Endothelial cell of hepatic sinusoid (primary cell): Measurements from ENCODE around the gene TFEB.

ENCODE experiments used
- in situ Hi-C: cut with HindIII; loops from 2 replicates; pipeline ENCODE4 v1.10.0; 2017; ENCODE audit warnings: low sequenced_read_pairs

Gene TFEB

DNA sequence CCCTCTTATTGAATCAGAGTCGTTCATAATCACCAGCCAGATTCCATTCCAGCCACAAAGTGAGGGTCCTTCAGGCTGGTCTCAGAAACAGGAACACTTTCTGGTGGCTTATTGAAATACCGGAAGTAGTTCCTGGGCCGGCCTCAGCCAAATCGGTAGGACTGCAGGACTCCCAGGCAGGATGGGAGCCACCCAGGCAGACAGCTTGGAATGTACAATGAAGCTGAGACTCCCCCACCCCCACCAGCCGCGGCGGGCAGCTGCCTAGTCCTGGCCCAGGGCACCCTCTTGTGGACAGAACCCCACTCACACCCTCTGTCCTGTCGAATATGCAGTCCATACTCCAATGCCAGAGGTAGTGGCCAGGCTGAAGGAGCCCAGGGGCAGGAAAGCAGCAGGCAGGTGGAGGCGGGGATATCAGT, 53.3 kb downstream of the TFEB start:
- in situ Hi-C loops, result no loop called here

DNA sequence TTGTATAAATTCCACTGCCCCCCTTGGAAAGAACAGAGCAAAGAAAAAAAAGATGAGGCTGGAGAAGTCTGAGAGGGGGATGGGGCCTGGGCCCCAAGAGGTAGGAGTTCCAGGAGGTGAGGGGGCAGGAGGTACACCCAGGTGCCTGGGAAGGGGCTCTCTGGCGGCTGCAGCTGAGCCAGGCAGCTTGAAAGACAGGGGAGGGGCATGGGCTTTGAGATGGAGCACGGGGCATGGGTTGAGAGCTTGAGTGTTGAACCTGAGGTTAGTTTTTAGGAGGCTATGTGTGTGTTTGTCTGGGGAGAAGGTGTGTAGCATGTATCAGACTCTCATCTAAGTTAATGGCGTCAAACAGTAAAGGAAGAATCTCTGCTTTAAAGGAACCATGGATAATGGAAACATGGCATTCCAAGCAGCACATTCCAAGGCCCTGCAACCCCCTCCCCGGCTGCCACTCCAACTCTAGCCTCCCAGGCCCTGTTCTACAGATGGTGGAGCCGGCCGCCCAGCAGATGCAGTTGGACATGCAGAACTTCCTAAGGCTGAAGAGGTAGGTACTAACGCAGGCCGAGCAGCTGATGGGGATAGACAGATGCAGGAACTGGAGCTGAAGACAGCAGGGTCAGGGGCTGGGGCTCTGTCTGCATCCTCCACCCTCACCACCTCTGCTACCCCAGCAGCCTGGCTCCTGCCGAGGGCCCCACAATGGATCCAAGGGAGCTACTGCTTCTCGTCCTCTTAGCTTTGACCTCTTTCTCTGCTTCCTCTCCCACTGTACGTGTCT, 55.0 kb downstream of the TFEB start:
- in situ Hi-C loops, result no loop called here

DNA sequence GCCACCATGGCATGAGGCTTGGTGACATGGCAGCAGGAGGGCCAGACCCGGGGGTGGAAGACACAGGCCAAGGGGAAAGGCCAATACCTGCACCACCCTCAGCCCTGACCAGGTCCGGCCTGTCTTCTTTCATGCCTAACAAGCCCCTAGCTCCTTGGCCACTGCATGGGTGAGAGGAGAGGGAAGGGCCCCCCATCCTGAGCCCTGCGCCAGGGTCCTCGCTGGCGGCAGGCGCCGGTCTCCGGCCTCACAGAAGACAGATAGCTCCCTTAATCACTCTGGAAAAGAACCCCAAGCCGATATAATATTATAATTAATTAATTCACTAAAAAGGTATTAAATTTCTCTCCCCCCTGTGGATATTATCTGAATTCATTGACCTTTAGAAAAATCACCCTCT, 55.7 kb downstream of the TFEB start:
- in situ Hi-C loops, result no loop called here

DNA sequence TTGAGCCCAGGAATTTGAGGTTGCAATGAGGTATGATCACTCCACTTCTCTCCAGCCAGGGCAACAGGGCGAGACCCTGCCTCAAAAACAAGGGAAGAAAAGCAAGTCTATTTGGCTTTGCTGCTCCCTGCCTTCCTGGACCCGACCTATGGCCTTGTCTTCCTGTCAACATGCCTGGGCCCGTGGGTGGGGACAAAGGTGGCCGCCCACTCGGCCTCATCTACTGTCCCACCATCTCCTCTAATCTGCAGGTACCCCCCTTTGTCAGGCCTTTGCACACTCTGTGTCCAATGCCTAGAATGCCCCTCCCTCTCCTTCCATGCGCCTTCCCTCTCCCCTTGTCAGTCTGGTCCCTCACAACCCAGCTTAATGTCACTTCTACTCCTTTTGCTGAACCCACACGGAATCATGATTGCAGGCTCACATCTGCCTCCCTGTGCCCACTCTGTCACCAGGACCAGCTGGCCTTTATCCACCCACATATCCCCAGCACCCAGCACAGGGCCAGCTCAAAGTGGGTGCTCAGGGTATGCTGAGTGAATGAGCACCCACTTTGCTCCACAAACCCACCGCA, 56.8 kb downstream of the TFEB start:
- in situ Hi-C loops, result no loop called here

DNA sequence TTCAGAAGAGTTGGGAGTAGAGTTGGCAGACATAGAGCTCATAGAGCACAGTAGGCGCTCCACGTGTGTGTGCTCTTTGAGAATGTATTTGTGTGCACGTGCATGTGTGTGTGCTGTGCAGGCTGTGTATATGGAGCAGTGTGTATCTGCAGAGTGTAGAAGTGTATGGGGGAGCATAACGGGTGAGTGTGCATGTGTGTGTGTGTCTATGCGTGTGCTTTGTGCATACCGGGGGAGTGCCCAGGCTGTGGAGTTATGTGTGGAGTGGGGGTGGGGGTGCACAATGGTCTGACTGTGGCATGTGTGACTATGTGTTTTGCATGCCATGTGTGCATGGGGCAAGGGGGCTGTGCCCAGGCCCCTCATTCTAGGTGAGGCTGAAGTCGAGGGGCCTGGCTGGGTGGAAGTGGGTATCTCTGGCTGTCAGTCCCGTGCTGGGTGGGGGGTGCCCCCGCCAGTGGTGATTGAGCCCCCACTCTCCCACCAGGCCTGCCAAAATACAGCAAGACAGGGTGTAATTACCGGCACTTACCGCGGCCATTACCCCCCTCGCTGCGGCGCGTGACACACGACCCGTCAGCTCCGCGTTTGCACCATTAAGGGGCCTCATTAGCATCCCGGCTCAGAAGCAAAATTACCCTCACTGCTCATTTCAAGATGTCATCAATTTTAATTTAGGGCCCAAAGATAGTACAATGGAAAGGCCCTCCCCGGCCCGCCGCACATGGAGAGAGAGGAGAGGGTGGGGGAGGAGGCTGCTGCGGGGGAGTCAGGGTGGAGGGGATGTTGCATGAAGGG, 58.1 kb downstream of the TFEB start:
- in situ Hi-C loops, result no loop called here

DNA sequence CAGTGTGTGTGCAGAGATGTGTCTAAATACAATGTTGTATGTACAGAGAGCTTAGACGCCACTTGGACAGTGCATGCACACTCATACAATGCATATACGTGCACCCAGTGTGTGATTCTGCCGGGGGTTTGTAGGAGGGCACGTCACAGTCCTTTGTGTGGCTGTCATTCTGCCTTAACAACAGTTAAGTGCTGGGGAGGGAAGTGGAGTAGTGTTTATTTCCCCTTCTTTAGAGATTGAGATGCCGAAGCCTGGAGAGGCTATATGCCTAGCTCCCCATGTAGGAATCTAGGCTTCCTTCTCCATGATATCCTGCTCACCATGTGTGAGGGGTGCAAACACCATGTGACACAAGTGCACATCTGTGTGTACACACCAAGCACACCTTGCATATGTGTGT, 59.0 kb downstream of the TFEB start:
- in situ Hi-C loops, result no loop called here

DNA sequence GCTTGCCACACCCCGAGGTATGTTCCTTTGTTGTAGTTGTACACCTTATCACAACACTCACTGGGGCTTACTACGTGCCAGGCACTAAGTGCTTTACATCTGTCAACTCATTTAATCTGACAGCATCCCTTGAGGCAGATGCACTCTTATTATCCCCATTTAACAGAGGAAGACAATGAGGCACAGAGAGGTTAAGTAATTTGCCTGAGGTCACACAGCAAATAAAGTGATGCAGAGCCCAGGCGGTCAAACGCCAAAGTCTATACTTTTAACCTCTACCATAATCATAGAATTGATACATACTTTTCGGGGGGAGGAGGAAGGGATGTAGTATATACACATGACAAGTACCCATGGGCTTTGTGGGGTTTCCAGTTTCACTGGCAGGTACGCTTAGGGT, 59.4 kb downstream of the TFEB start:
- in situ Hi-C loops, result no loop called here

DNA sequence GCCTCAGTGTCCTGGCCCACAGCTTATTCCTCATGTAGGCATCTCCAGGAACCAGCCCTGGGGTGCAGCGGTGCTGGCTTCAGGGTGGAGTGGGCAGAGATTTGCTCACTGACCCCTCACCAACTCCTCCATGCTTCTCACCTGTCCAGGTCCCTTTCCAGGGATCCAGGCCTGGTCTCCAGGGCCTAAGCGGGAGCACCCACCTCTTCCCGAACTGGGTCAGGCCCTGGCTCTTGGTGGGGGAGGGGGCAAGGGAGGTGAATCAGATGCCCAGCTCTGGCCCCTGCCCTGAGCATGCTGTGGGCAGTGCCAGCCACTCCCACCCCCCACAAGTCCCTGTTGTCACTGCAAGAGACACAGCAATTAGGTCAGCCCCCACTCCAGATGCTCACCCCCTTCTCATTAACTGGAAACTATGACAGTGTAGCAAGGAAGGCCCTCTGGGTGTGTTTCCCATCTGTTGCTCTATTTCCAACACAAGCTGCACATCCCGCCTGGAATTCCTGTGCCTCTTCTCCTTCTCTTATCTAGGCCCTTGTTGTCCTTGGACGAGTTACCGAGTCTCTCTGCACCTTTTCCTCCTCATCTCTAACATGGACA, 60.1 kb downstream of the TFEB start:
- in situ Hi-C loops, result no loop called here

DNA sequence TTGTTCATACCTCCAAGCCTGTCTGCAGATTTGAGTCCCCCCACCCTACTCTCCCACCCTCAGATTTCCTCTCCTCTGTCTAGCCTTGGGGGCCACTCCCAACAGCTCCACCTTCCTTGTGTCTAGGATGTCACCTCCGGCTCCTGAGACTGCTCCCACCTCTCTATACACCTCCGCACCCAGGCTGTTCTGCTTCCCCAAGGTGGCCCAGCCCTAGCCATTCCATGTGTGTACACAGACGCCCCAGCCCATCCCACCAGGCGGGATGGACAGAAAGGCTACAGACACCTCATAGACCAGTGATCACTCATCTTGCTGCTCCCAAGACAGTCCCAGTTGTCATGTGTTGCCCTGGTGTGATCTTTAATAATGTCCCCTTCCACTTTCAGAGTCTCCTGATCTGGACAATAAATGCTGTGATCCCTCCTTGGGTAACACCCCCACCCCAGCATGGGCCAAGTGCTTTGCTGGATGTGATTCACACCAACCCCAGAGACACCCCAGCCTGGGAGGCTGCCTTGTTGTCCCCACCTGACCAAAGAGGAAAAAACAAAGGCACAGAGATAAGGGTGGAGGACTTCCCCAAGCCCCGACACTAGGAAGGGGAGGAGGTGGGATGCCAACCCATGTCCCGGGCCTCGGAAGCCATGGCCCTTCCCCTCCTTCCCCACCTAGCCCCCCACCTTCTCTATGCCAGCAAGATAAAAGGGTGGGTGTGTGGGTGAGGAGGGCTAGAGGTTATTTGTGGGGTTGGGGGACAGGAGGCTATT, 61.0 kb downstream of the TFEB start:
- in situ Hi-C loops, result no loop called here

DNA sequence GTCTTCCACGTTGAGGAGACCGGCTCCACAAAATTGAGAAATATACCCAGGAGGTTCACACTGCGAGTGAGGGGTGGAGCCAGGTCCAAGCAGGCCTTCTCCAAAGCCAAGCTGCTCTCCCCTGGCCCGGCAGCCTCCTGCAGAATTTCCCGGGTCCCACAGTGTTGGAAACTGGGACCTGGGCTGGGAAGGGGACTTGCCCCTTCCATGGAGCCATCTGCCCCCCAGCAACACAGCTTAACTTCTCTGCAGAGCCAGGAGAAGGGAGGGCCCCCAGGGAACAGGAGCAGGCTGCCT, 61.8 kb downstream of the TFEB start:
- in situ Hi-C loops, result no loop called here

DNA sequence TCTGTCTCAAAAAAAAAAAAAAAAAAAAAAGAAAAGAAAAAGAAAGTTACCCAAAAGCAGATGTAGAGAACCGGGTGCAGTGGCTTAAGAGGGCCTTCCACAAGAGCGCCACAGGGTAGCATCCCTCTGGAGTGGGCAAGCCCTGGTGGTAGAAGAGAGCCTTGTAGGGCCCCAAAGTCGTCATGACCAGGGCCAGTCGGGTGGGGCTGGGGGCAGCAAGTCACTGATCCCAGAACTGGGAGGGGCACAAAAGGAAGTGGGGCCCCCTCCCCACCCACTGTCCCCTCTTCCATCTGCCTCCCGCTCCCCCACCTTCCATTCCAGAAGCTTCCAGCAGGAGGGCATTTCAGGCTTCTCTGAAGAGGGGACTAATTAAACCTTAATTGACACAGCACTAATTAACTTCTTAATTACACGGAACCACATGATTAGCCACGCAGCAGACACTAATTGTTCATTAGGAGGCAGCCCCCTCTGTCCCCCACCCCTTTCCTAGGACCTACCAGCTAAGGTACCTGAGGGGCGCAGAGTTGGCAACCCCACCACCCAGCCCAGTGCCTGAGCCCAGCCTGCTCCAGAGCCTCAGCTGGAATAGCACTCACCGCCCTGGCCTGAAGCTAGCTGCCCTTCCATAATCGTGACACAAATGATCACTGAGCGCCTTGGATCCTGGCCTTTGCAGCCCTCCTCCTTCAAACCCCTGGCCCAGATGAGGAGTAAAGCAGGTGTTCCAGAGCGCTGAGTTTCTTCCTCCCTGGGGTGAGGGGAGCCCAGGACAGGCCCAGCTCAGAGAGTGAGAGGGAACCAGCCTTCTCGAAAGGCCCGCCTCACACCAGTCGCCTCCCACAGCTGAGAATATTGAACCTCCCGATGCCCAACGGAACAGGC, 62.3 kb downstream of the TFEB start:
- in situ Hi-C loops, result no loop called here

DNA sequence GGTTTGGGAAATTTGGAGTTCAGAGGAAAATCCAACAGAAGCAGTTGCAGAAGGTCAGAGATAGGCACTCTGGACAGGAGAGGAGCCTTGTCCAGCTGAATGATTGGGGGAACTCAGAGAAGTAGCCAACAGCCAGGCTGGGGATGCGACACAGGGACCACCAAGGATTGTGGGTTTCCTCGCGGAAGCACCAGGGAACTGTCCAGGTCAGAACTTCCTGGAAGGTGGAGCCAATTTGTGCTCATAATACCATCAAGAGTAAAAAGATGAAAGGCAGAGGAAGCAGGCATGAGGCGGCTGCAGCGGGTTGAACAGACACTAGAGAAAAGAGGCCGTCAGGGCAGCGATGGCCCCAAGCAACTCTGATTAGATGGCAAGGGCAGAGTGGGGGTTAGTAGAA, 63.4 kb downstream of the TFEB start:
- in situ Hi-C loops, result no loop called here

DNA sequence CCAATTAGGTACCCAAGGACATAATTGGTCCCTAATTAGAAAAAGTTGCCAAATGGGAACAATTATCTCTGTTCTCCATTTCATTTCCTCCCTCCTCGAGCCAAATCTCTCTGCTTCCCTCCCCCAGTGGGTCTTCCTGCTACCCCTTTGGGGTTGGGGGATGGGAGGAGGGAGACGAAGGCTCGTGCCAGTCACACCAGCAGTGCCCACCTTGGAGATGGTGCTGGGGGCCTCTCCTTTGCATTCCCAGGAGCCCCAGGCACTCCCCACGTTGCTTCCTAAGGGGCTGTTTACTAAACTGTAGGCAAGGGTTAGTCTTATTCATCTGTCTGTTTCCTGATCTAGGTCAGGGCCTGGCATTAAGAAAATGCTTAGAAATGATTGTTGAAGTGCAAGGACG, 64.0 kb downstream of the TFEB start:
- in situ Hi-C loops, result no loop called here

DNA sequence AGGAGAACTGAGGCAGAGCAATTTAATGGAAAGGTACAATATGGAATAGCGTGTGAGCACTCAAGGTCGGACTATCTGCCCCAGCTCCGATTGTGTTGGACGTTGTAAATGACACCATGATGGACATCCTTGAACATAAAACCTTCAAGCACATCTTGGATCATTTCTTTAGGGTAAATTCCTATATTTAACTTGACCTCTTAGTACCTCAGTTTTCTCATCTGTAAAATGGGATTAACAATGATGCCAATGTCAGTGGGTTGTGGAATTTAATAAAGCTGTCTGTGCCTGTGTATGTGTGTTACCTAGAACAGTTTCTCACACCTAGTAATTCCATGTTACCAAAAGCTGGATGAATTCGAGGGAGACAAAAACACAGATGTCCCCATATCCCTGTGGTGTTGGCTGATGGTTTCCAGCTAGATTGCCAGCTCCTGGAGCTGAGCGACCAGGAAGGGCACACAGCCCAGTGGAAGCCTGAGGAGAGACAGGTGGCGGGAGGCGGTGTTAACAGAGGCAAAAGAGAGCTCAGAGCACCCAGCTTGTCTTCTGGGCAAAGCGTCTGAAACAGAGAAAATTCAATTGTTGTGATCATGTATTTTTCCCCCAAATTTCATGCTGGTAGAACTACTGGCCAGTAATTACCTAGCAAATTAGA, 64.6 kb downstream of the TFEB start:
- in situ Hi-C loops, result no loop called here

DNA sequence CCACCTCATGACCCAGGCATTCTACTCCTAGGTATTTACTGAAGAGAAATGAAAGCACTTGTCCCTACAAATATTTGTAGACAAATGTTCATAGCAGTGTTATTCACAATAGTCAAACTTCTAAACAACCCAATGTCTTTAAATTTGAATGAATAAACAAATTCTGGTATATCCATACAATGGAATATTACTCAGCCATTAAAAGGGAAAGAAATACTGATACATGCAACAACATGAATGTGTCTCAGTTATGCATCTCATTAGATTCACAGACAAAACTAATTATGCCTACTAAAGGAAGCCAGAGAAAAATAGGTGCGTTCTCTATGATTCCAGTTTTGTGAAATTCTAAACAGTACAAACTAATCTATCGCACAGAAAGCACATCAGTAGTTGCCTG, 66.4 kb downstream of the TFEB start:
- in situ Hi-C loops, result no loop called here

DNA sequence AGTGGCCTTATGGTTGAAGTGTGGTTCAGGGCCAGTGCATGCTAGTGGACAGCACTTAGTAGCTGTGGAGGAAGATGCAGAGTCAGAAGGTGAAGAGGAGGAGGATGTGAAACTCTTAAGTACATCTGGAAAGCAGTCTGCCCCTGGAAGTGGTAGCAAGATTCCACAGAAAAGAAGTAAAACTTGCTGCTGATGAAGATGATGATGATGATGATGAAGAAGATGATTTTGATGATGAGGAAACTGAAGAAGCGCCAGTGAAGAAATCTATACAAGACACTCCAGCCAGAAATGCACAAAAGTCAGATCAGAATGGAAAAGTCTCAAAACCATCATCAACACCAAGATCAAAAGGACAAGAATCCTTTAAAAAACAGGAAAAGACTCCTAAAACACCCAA, 68.2 kb downstream of the TFEB start:
- in situ Hi-C loops, result no loop called here

DNA sequence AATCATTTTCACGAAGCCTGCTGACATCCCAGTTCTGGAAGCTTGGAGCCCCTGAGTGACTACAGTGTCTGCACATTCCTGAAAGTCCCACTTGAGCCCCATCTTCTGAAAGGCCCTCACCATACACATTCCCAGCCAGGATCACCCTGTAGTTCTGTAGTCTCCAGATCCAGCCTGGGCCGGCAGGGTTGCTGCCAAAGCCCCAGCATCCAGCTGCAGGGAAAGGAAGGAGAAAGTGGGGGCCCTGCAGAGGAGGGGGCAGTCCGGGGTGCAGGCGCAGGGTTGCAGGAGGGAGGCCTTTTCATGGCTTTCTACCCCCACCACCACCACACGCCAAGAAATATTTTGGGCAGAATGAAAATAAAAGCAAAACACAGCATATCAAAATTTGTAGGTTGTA, 71.1 kb downstream of the TFEB start:
- in situ Hi-C loops, result no loop called here

DNA sequence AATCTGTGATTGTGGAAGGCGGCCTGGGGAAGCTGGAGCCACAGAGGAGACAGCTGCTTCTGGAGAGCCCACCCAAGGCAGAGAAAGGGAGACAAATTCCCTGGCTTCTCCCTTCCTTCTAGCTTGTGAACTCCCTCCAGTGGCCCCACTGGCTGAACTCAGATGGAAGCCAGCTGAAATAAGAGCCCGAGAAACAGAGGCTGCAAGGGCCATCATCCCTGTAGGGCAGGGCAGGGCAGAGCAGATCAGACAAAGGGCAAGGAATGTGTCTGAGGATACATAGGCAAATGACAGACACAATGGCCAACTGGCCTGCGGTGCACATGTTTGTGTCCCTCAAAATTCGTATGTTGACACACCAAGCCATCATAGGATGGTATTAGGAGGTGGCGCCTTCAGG, 71.8 kb downstream of the TFEB start:
- in situ Hi-C loops, result no loop called here

DNA sequence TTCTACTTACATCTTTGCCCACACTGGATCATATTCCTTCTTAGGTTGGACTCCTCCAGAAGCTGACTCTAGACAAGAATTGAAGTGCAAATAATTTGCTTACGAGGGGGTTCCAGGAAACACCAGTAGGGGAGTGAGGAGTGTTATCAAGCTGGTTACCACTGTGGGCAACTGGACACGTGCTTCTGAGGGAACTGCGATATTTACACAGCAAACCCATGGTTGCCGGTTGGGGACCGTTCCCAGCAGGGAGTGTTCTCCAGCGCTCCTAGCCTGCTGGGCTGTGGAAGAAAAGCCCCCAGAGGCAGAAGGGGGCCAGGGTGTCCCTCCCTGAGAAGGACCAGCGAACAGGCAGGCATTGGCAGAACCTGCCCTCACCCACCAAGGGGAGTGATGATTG, 75.5 kb downstream of the TFEB start:
- in situ Hi-C loops, result loop anchor here (5.0 kb wide), 1 partner anchor 48 kb away; no protein-coding TSS in a partner anchor
